ENCODE results near the gene OLA1. TPM values are rescaled to one million over a fixed set of nuclear protein-coding genes. Genes with fewer than 3 reads are reported as not detected.

The OLA1 gene
- total RNA-seq, 1 experiment from 2014 or later, result 109 TPM

DNA sequence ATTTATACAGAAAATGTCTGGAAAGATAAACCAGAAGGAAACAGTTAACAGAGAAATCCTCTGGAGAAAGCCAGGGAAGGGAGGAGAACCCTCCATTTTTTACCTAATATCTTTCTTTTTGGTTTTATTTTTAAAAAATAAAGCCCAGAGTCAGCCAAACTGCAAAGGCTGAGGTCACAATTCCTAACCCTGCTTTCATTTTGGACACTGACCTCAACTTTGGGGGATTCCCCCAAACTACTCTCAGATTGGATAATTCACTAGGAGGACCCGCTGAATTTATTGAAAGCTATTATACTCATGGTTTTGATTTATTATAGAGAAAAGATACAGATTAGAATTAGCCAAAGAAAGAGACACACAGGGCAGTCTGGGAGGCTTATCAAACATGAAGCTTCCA lies 189.9 kb downstream of the OLA1 start:
- Mint-ChIP-seq H3K27ac (no peak overlapping the region), H3K36me3 (peaks cover 20% of the 10 kb centered on the region), H3K9me3 (peaks cover 29% of the 10 kb centered on the region), H3K4me3 (no peak overlapping the region), H3K27me3 (ENCODE audit: low read depth) (0 out of 2 replicates have a peak, but pooled peaks cover 3% of the 10 kb centered on the region), H3K4me1 (peaks cover 29% of the 10 kb centered on the region)
- no peak for ATAC-seq
- TF ChIP-seq, protein P1, sequence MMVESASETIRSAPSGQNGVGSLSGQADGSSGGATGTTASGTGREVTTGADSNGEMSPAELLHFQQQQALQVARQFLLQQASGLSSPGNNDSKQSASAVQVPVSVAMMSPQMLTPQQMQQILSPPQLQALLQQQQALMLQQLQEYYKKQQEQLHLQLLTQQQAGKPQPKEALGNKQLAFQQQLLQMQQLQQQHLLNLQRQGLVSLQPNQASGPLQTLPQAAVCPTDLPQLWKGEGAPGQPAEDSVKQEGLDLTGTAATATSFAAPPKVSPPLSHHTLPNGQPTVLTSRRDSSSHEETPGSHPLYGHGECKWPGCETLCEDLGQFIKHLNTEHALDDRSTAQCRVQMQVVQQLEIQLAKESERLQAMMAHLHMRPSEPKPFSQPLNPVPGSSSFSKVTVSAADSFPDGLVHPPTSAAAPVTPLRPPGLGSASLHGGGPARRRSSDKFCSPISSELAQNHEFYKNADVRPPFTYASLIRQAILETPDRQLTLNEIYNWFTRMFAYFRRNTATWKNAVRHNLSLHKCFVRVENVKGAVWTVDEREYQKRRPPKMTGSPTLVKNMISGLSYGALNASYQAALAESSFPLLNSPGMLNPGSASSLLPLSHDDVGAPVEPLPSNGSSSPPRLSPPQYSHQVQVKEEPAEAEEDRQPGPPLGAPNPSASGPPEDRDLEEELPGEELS (CRISPR knock-in tag; IDR thresholded peaks at IDR 0.05), result no peak
- ChIA-PET POLR2A (no interaction called here), CTCF (no interaction called here)
- no peak for DNase-seq (ENCODE audit: low spot score)

GRCh38 chr2:174058026-174058425 lies 190.3 kb downstream of the OLA1 start:
- ChIA-PET POLR2A (no interaction called here), CTCF (no interaction called here)
- Mint-ChIP-seq H3K4me1 (peaks cover 29% of the 10 kb centered on the region), H3K36me3 (peaks cover 20% of the 10 kb centered on the region), H3K9me3 (peaks cover 29% of the 10 kb centered on the region), H3K4me3 (no peak overlapping the region), H3K27ac (no peak overlapping the region), H3K27me3 (ENCODE audit: low read depth) (no peaks in the 10 kb centered on the region)
- TF ChIP-seq SOX15 (CRISPR knock-in tag; IDR thresholded peaks at IDR 0.05) (no peak), NFATC4 (CRISPR knock-in tag; IDR thresholded peaks at IDR 0.05) (no peak), CBFB (CRISPR knock-in tag; IDR thresholded peaks at IDR 0.05; ENCODE audit: low read depth) (no peak), GRHL2 (CRISPR knock-in tag; IDR thresholded peaks at IDR 0.05; ENCODE audit: insufficient replicate concordance, severe bottlenecking) (no peak), ZNF512 (CRISPR knock-in tag; IDR thresholded peaks at IDR 0.05; ENCODE audit: borderline replicate concordance) (no peak), CTCF (IDR thresholded peaks at IDR 0.05) (no peak), MXD4 (CRISPR knock-in tag; IDR thresholded peaks at IDR 0.05; ENCODE audit: borderline replicate concordance) (no peak), NR3C1 (CRISPR knock-in tag; conservative IDR thresholded peaks at IDR 0.05; ENCODE audit: low read depth) (no peak), ATF1 (CRISPR knock-in tag; IDR thresholded peaks at IDR 0.05) (no peak)
- TF ChIP-seq, protein P2, sequence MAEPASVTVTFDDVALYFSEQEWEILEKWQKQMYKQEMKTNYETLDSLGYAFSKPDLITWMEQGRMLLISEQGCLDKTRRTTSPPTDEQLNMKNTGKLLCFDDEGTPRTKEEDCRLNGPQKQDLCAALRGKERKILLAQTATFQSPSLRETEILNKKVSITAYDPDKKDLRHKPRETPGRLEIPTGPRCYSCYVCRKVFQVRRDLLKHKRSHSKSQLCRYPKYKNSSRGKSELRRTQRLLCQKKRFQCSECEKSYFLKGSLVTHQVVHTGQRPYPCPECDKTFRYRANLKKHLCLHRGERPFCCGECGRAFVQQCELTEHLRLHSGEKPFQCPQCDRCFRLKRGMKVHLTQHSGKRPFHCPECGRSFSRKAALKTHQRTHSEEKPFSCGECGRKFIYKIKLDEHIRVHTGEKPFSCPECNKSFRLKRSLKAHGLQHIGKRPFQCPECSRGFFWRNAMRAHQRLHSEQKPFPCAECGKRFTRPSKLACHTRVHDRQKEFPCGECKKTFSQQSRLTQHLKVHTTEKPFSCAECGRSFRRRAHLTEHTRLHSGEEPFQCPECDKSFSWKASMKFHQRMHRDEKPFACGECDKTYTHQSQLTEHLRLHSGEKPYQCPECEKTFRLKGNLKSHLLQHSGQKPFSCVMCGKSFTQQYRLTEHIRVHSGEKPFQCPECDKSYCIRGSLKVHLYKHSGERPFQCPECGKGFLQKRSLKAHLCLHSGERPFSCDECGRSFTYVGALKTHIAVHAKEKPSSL (CRISPR knock-in tag; conservative IDR thresholded peaks at IDR 0.05), result no peak
- TF ChIP-seq, protein P3, sequence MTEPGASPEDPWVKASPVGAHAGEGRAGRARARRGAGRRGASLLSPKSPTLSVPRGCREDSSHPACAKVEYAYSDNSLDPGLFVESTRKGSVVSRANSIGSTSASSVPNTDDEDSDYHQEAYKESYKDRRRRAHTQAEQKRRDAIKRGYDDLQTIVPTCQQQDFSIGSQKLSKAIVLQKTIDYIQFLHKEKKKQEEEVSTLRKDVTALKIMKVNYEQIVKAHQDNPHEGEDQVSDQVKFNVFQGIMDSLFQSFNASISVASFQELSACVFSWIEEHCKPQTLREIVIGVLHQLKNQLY (CRISPR knock-in tag; IDR thresholded peaks at IDR 0.05), result no peak
- DNase-seq (ENCODE audit: low spot score), result no peak
- no peak for ATAC-seq

GRCh38 chr2:174054926-174055325 lies 193.4 kb downstream of the OLA1 start:
- no peak overlapping the region for H3K4me3 Mint-ChIP-seq
- H3K4me1 Mint-ChIP-seq, result peaks cover 37% of the 10 kb centered on the region
- H3K27me3 Mint-ChIP-seq (ENCODE audit: low read depth), result no peaks in the 10 kb centered on the region
- ATAC-seq, result no peak
- H3K9me3 Mint-ChIP-seq, result peaks cover 29% of the 10 kb centered on the region
- ChIA-PET POLR2A (no interaction called here), CTCF (interaction anchor here (1.0 to 1.6 kb wide), 2 partner anchors 23 to 290 kb away, joined by 3 to 4 read pairs; no protein-coding TSS in a partner anchor)
- H3K36me3 Mint-ChIP-seq, result peaks cover 20% of the 10 kb centered on the region
- no peak for DNase-seq (ENCODE audit: low spot score)
- no peak overlapping the region for H3K27ac Mint-ChIP-seq
- TF ChIP-seq HMGA2 (CRISPR knock-in tag; IDR thresholded peaks at IDR 0.05), result no peak
- TF ChIP-seq ZNF671 (CRISPR knock-in tag; IDR thresholded peaks at IDR 0.05), result no peak
- TF ChIP-seq MAX (CRISPR knock-in tag; IDR thresholded peaks at IDR 0.05), result no peak
- TF ChIP-seq PRDM15 (CRISPR knock-in tag; IDR thresholded peaks at IDR 0.05), result no peak
- no peak for TF ChIP-seq SMAD3 (CRISPR knock-in tag; IDR thresholded peaks at IDR 0.05; ENCODE audit: borderline replicate concordance)
- no peak for TF ChIP-seq IRF1 (CRISPR knock-in tag; IDR thresholded peaks at IDR 0.05)
- no peak for TF ChIP-seq ZNF219 (CRISPR knock-in tag; IDR thresholded peaks at IDR 0.05; ENCODE audit: borderline replicate concordance)
- no peak for TF ChIP-seq IRF2 (CRISPR knock-in tag; IDR thresholded peaks at IDR 0.05; ENCODE audit: borderline replicate concordance, low read depth)

All from WTC11 (cell line).